ENCODE data around the gene DNAJC8.

GRCh38 chr1:28159680-28160079, 73.1 kb downstream of the DNAJC8 start:
- TF ChIP-seq CTCF (IDR thresholded peaks at IDR 0.05) (no peak), POLR2A (IDR thresholded peaks at IDR 0.05) (no peak)
